Memory B cell (primary cell): ENCODE data around the gene CDC14B.
"Not testable (repeated sequence)": the region's sequence is repeated elsewhere in the genome, so short reads cannot be mapped to it uniquely, and the experiment has no call there.

ENCODE experiments used
- ATAC-seq: fragments of 150-1000 bp; cut with Tn5 transposase; 2 replicates; pipeline ENCODE4 v1.10.0; 2021; ENCODE audit warnings: low read depth, mild to moderate bottlenecking, moderate library complexity
- DNase-seq, 2 donors: peaks; one replicate each; pipeline ENCODE4 v3.0.0; 2022; ENCODE audit warnings: low spot score in 2 of 2
- H3K27ac Mint-ChIP-seq: one replicate; pipeline ENCODE4 v1.8.0; 2022; ENCODE audit warnings: mild to moderate bottlenecking, moderate library complexity, mixed read lengths
- H3K27me3 Mint-ChIP-seq: one replicate; pipeline ENCODE4 v1.8.0; 2022; ENCODE audit warnings: mixed read lengths
- H3K36me3 Mint-ChIP-seq: one replicate; pipeline ENCODE4 v1.8.0; 2022; ENCODE audit warnings: mild to moderate bottlenecking, mixed read lengths
- H3K4me1 Mint-ChIP-seq: one replicate; pipeline ENCODE4 v1.8.0; 2022; ENCODE audit warnings: mixed read lengths
- H3K4me3 Mint-ChIP-seq: one replicate; pipeline ENCODE4 v1.8.0; 2022; ENCODE audit warnings: mild to moderate bottlenecking, moderate library complexity, mixed read lengths
- H3K9me3 Mint-ChIP-seq: one replicate; pipeline ENCODE4 v1.8.0; 2022; ENCODE audit warnings: mixed read lengths

The CDC14B gene

DNA sequence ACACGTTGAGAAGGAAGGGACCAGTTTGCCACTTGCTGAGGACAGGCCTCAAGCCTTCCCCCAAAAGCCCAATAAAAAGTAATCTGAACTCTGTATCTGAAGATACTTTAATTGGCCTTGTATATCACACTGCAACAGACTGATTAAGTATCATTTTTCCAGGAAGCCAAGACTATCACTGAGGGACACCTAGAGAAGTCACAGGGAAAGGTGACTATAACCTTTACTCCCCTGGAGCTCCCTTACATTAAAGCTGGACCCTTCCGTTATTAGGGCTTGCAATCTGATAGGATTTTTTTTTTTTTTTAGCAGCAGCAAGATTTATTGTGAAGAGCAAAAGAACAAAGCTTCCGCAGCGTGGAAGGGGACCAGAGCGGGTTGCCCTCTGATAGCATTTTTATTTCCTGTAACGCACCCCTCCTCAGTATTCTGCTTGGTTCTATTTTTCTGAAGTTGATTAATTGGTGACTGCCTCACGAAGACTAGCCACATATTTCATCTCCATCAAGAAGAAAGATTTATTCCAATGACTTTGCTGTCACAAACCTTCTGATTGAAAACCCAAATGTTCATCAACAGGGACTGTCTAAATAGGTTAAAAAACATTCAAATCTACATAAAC lies 2.7 kb downstream of the CDC14B start:
- no peak overlapping the region for H3K4me3 Mint-ChIP-seq

DNA sequence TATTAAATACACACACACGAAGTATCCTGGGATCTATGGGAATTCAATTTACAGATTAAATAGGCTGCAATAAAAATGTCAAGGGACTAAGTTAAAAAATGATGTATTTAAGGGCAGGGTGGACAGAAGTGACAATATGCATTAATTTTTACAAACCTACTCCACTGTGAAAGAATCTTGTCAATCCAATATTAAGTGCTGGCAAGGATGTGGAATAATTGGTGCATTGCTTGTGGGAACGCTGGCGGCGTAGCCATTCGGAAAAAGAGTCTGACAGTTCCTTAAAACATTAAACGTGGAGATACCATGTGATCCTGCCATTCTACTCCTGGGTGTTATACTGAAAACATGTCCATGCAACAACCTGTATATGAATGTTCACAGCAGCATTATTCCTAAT lies 4.2 kb downstream of the CDC14B start:
- Mint-ChIP-seq H3K9me3 (no peaks in the 10 kb centered on the region), H3K27ac (no peak overlapping the region), H3K27me3 (peaks cover 17% of the 10 kb centered on the region), H3K4me3 (no peak overlapping the region), H3K36me3 (no peaks in the 10 kb centered on the region), H3K4me1 (peaks cover 4% of the 10 kb centered on the region)
- DNase-seq (no peak), ATAC-seq (no peak)

More for the DNA sequence above, 2.7 kb downstream of the CDC14B start:
- Mint-ChIP-seq H3K9me3 (no peaks in the 10 kb centered on the region), H3K27ac (no peak overlapping the region), H3K36me3 (no peaks in the 10 kb centered on the region), H3K27me3 (peaks cover 23% of the 10 kb centered on the region), H3K4me1 (peaks cover 4% of the 10 kb centered on the region)
- no peak for ATAC-seq
- no peak for DNase-seq

DNA sequence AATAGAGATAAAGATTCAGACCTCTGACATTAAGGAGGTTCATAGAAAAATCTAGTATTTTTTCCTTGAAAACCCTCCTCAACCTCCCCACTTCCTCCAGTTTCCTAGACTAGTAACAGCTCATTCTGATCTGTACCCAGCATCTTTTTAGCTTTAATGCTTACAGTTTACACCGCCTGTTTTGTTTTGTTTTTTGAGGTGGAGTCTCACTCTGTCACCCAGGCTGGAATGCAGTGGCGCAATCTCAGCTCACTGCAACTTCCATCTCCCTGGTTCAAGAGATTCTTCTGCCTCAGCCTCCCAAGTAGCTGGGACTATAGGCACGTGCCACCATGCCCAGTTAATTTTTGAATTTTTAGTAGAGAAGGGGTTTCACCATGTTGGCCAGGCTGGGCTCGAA lies 5.0 kb downstream of the CDC14B start:
- H3K27me3 Mint-ChIP-seq: peaks cover 17% of the 10 kb centered on the region
- ATAC-seq, H3K4me3 Mint-ChIP-seq, DNase-seq, H3K4me1 Mint-ChIP-seq, H3K36me3 Mint-ChIP-seq, H3K9me3 Mint-ChIP-seq, H3K27ac Mint-ChIP-seq: not testable (repeated sequence)

DNA sequence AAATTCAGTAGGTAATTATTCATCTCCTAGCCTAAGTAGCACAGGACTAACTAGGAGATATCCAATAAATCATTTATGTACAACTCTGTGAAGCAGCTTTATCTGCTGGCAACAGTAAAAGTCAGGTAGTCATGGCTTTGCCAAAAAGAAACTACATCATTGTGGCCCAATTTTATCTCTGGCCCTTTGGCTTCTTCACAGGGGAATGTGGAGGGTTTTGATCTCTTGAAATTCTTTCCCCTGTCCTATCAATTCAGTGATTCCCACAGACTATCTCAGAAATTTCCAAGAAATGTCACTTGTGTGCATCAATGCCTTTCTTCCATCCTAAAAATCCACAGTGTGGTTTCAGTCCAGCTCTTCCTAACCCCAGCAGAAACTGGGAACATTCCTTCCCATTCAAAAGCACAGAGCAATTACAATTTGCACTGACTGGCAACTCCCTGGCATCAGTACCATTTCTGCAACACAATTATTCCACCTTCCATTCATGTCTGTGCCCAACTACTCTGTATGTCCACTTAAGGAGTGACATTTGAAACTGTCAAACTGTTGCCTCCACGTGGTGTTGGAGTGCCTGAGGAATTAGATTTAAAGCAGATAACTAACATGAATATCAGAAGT lies 6.6 kb downstream of the CDC14B start:
- Mint-ChIP-seq H3K36me3 (no peaks in the 10 kb centered on the region), H3K4me3 (no peak overlapping the region), H3K9me3 (no peaks in the 10 kb centered on the region), H3K27ac (no peak overlapping the region), H3K4me1 (peaks cover under 1% of the 10 kb centered on the region), H3K27me3 (peaks cover 15% of the 10 kb centered on the region)
- ATAC-seq: no peak
- DNase-seq: no peak

DNA sequence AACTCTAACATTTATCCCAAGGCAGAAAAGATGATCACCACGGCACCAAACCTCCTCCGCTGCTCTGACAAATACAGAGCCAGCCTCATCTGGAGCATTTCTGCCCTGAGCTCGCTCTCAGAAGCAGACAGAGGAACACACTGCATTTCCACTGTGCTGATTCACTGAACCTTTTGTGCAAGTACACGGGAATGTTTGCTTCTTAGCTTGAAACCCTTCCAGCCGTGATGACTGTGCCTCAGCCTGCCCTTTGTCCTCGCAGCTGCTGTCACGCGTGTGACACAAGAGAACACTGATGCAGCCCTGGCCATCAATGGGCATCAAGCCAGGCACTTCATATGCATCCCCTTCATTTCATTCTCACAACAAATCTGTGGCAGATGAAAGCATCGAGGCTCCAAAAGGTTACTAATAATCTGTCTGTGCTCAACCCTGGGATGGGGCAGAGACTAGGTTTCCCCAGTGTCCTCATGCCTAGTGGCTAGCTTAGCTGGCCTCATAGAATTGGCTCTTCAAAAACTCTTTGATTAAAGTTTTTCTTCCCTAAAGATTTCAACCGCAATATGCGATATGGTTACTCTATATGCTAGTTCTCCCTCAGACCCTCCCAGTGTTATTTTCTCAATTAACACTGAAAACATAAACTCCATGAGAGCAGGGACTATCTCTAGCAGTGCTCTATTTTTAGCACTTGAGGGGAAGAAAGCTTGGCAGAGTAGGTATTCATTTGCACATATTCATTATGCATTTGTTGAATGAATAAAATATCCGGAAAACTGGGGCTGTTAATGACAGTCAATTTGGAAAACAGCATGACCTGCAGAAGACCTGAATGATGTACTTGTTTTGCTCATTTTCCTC lies 7.3 kb downstream of the CDC14B start:
- Mint-ChIP-seq H3K36me3 (no peaks in the 10 kb centered on the region), H3K4me1 (no peaks in the 10 kb centered on the region), H3K4me3 (no peak overlapping the region), H3K9me3 (no peaks in the 10 kb centered on the region), H3K27ac (no peak overlapping the region), H3K27me3 (peaks cover 16% of the 10 kb centered on the region)
- no peak for ATAC-seq
- DNase-seq: no peak

DNA sequence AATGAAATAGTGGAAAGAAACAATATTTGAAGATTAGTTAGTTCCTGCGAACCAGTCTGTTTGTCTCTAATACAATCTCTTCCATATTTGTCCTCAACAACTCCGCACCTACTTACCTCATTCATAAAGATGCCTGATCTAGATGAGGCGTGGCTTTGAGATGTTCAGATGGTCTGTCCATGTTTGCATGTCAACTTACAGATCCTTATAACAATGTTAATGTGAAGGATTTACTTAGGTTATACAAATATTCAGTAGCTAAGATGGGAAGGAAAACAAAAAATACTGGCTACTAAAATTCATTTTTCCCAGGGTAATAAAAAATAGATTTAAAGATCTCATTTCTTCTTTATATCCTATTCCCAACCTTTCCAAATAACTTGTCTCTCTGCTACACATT lies 8.3 kb downstream of the CDC14B start:
- DNase-seq: no peak
- Mint-ChIP-seq H3K27ac (no peak overlapping the region), H3K9me3 (no peaks in the 10 kb centered on the region), H3K4me1 (no peaks in the 10 kb centered on the region), H3K27me3 (peaks cover 17% of the 10 kb centered on the region), H3K36me3 (no peaks in the 10 kb centered on the region), H3K4me3 (no peak overlapping the region)
- ATAC-seq: no peak

DNA sequence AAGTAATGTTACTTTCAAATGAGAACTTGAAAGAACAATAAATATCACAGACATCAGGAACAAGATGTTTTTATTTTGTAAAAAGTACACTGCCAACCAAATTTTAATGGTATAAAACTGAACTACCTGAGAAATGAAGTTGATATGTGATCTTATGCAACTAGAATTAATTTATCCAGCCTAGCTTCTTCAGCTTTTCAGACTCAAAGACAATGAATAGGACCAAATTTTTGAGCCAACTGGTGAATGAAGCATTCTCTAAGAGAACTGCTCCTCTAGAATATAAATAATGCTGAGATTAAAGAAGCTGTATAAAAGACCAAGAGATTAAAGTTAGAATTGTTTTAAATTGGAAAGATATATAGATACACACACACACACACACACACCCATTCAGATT lies 9.9 kb downstream of the CDC14B start:
- Mint-ChIP-seq H3K27ac (no peak overlapping the region), H3K4me3 (no peak overlapping the region), H3K27me3 (peaks cover 15% of the 10 kb centered on the region), H3K4me1 (no peaks in the 10 kb centered on the region), H3K36me3 (no peaks in the 10 kb centered on the region), H3K9me3 (no peaks in the 10 kb centered on the region)
- DNase-seq (no peak), ATAC-seq (no peak)

DNA sequence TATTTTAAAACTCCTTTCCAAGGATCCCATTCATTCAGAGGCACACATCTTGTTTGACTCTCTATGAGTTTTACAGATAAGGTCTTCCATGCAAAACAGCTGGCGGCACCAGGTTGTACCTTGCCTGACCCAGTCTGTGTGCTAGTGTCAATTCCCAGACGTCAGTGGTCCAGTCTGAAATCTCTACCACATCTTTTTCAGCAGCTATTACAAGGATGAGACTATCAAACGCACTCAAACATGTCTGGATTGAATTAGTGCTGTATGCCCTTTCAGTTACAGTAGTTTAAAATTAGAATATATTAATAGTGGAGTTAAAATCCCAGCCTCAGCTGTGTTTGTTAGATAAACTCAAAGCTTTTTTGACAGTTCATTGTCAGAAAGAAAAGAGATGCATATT lies 11.7 kb downstream of the CDC14B start:
- no peaks in the 10 kb centered on the region for H3K4me1 Mint-ChIP-seq
- H3K27me3 Mint-ChIP-seq: peaks cover 13% of the 10 kb centered on the region
- no peaks in the 10 kb centered on the region for H3K36me3 Mint-ChIP-seq
- no peak overlapping the region for H3K27ac Mint-ChIP-seq
- no peaks in the 10 kb centered on the region for H3K9me3 Mint-ChIP-seq
- H3K4me3 Mint-ChIP-seq: no peak overlapping the region
- no peak for DNase-seq
- no peak for ATAC-seq

DNA sequence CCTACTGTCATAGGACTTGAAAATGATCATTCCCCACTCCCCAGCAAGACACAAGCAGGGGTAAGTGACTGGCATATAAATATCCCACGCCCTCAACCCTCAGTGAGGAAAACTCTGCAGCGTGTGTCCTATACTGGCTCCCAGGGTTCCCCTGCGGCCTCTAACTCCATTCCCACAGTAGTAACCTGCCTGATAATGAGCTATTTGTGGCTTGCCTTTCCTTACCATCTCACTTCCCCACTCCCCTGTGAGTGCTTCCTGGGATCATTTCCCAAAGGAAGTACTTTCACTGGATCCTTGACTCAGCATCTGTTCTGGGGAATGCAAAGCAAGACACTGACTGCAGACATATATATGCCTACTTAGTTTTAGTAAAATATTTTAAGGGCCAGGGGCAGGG lies 14.3 kb downstream of the CDC14B start:
- Mint-ChIP-seq H3K4me3 (no peak overlapping the region), H3K4me1 (no peaks in the 10 kb centered on the region), H3K36me3 (no peaks in the 10 kb centered on the region), H3K27me3 (peaks cover 13% of the 10 kb centered on the region), H3K9me3 (no peaks in the 10 kb centered on the region), H3K27ac (no peak overlapping the region)
- no peak for DNase-seq
- ATAC-seq: no peak

DNA sequence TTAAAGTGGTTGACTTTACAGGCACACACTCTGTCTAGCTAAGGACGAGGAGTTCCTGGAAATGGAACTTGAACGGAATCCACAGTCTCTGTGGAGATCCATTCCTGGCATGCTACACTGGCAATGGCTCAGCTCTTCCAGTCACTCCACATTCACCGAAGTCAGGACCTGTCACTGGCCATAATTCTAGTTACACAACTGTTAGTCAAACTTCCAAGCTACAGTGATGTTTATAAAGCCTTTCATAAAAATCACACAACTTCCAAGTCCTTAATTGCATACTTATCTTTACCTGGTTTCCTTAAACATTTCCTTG lies 15.7 kb downstream of the CDC14B start:
- no peak for DNase-seq
- Mint-ChIP-seq H3K4me1 (no peaks in the 10 kb centered on the region), H3K4me3 (no peak overlapping the region), H3K27ac (no peak overlapping the region), H3K36me3 (no peaks in the 10 kb centered on the region), H3K9me3 (no peaks in the 10 kb centered on the region), H3K27me3 (peaks cover 13% of the 10 kb centered on the region)
- ATAC-seq: no peak

DNA sequence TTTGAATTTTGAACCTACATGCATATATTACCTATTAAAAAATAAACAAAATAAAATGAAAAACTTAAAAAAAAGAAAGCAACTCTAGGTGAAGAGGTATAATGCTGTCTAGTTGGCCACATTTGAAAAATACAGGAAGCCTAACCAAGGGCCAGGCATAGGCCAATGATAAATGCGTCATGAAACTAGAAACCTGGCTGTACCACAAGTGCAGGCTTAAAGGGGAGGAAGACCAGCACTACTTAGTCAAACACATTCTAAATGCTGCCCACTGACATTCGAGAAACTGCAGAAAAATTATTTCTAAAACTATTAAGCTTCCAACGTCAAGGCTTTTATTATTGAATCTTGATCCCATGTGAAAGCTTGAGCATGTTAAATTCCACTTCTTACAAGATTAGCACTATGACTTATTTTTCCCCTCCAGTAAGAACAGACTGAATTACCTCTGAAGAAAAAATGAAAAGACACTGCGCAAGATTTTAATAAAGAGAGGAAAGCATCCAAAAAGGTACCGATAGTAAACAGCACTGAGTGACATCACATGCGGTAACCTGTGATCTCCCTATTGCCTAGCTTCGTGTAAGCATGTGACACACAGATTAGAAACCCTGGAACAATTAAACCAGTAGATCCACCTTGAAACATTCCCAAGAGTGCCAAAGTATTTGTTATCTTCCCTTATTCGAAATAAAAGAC lies 16.2 kb downstream of the CDC14B start:
- DNase-seq: no peak
- Mint-ChIP-seq H3K36me3 (no peaks in the 10 kb centered on the region), H3K9me3 (no peaks in the 10 kb centered on the region), H3K27me3 (peaks cover 11% of the 10 kb centered on the region), H3K4me3 (no peak overlapping the region), H3K4me1 (no peaks in the 10 kb centered on the region), H3K27ac (no peak overlapping the region)
- no peak for ATAC-seq

DNA sequence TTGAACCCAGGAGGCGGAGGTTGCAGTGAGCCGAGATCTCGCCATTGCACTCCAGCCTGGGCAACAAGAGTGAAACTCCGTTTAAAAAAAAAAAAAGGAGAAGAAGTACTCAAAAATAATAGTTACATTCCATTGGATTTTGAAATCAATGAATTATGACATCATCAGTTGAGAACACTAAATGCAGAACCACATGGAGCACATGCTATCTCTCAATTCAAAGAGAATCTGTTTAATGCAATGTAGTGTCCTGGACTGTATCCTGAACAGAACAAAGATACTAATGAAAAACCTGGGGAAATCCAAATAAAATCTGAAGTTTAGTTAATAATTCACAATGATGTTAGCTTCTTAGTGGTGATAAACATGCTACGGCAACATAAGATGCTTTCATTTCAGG lies 20.3 kb downstream of the CDC14B start:
- H3K27me3 Mint-ChIP-seq: peaks cover 4% of the 10 kb centered on the region
- no peak overlapping the region for H3K27ac Mint-ChIP-seq
- no peaks in the 10 kb centered on the region for H3K4me1 Mint-ChIP-seq
- ATAC-seq (no peak), DNase-seq (no peak)
- H3K4me3 Mint-ChIP-seq: no peak overlapping the region
- peaks cover 6% of the 10 kb centered on the region for H3K9me3 Mint-ChIP-seq
- peaks cover 8% of the 10 kb centered on the region for H3K36me3 Mint-ChIP-seq

DNA sequence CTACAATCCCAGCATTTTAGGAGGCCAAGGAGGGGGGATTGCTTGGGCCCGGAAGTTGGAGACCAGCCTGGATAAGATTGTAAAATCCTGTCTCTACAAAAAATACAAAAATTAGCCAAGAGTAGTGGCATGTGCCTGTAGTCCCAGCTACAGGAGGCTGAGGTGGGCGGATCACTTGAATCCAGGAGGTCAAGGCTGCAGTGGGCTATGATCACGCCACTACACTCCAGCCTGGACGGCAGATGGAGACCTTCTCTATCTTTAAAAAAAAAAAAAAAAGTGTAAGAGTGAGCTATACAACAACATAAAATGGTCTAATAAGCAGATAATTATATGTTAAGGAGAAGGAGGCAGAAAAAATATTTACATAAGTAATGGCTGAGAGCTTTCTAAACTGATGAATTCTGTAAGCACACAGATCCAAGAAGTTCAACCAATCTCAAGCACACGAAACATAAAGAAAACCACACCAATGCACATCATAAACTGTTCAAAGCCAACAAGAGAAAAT lies 23.0 kb downstream of the CDC14B start:
- Mint-ChIP-seq H3K4me3 (no peak overlapping the region), H3K27me3 (peaks cover 3% of the 10 kb centered on the region), H3K4me1 (no peaks in the 10 kb centered on the region), H3K27ac (no peak overlapping the region), H3K36me3 (peaks cover 8% of the 10 kb centered on the region), H3K9me3 (peaks cover 6% of the 10 kb centered on the region)
- DNase-seq (no peak), ATAC-seq (no peak)
